Skeletal muscle tissue (tissue), 4 donors: Measurements from ENCODE around the gene CYP2R1. TPM values are rescaled to one million over a fixed set of nuclear protein-coding genes. Genes with fewer than 3 reads are reported as not detected.
"Not testable (repeated sequence)": the region's sequence is repeated elsewhere in the genome, so short reads cannot be mapped to it uniquely, and the experiment has no call there.

Experiments used
- H3K27ac ChIP-seq: one replicate; pipeline ENCODE4 v1.7.0; 2013; ENCODE audit warnings: mild to moderate bottlenecking, low read depth, low read length, inconsistent platforms
- H3K27me3 ChIP-seq, 3 donors: one replicate each; pipeline ENCODE4 v1.7.0; 2013; ENCODE audit warnings: low read length in 3 of 3; ENCODE audit not compliant: control insufficient read depth in 3 of 3, insufficient read depth in 3 of 3
- H3K36me3 ChIP-seq, 3 donors: one replicate each; pipeline ENCODE4 v1.7.0; 2013; ENCODE audit warnings: low read length in 3 of 3; ENCODE audit not compliant: control insufficient read depth in 3 of 3, insufficient read depth in 3 of 3
- H3K4me1 ChIP-seq, 3 donors: one replicate each; pipeline ENCODE4 v1.7.0; 2013; ENCODE audit warnings: low read length in 3 of 3, mild to moderate bottlenecking in 3 of 3; ENCODE audit not compliant: control insufficient read depth in 3 of 3, insufficient read depth in 3 of 3
- H3K4me3 ChIP-seq, 3 donors: one replicate each; pipeline ENCODE4 v1.7.0; 2013; ENCODE audit warnings: low read length in 3 of 3
- H3K9ac ChIP-seq, 3 donors: one replicate each; pipeline ENCODE4 v1.7.0; 2013; ENCODE audit warnings: low read length in 3 of 3, mild to moderate bottlenecking in 3 of 3, moderate library complexity in 2 of 3, low read depth in 1 of 3
- H3K9me3 ChIP-seq, 3 donors: one replicate each; pipeline ENCODE4 v1.7.0; 2013; ENCODE audit warnings: low read length in 3 of 3; ENCODE audit not compliant: control insufficient read depth in 3 of 3
- total RNA-seq: library from RNA; depleted of rRNA; stranded (reverse); fragments of >200 nt; gene quantifications from one replicate; pipeline ENCODE4 v1.2.3, GENCODE V29; 2014
- donor health status: Osteomylitis.

CYP2R1 gene
- total RNA-seq, 1 donor from 2014 or later = 9.9 TPM

DNA sequence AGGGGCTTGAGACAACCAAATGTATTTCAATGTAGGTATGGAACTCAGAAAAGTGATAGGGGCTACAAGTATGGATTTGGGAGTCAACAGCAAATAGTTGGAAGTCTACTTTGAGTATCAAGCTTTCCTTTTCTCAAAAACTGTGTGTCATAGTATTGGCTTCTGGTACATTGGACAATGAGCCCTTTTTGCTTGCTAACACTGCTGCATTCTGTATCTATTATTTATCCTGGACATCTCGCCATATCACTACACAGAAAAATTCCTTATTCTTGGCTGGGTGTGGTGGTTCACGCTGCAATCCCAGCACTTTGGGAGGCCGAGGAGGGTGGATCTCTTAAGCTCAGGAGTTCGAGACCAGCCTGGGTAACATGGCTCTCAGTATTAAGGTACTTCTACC is 18.4 kb downstream of the CYP2R1 start:
- no peak overlapping the region for H3K4me3 ChIP-seq
- no peak overlapping the region for H3K27ac ChIP-seq
- H3K9ac ChIP-seq = no peak overlapping the region
- no peaks in the 10 kb centered on the region for H3K27me3 ChIP-seq
- no peaks in the 10 kb centered on the region for H3K4me1 ChIP-seq
- H3K9me3 ChIP-seq = no peaks in the 10 kb centered on the region
- peaks cover 2 to 5% (median 4%) of the 10 kb centered on the region in 3 donors for H3K36me3 ChIP-seq

DNA sequence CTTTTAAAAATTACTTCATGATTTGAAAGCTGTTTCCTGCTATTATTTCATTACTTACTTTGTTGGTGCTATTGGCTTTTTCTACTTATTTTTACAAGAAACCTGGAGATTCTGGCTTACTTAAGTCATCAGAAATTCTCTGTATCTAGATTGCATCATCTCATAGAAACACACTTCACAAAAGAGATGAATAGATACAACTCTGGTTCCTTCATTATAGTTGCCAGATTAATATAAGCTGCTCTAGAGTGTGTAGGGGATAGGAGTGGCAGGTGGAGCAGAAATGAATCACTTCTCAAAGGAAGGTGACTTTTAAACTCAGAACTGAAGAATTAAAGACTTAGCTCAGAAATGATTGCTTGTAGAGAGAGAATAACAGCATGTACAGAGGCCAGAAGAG is 20.0 kb downstream of the CYP2R1 start:
- no peak overlapping the region for H3K4me3 ChIP-seq
- no peaks in the 10 kb centered on the region for H3K4me1 ChIP-seq
- no peaks in the 10 kb centered on the region for H3K36me3 ChIP-seq
- H3K27ac ChIP-seq = no peak overlapping the region
- no peaks in the 10 kb centered on the region for H3K27me3 ChIP-seq
- no peaks in the 10 kb centered on the region for H3K9me3 ChIP-seq
- no peak overlapping the region for H3K9ac ChIP-seq

DNA sequence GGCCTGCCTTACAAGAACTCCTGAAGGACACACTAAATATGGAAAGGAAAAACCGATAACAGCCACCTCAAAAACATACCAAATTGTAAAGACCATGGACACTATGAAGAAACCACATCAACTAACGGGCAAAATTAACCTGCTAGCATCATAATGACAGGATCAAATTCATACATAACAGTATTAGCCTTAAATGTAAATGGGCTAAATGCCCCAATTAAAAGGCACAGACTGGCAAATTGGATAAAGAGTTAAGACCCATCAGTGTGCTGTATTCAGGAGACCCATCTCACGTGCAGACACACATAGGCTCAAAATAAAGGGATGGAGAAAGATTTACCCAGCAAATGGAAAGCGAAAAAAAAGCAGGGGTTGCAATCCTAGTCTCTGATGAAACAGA is 28.3 kb downstream of the CYP2R1 start:
- H3K36me3 ChIP-seq, H3K27me3 ChIP-seq, H3K9me3 ChIP-seq, H3K4me1 ChIP-seq, H3K9ac ChIP-seq, H3K4me3 ChIP-seq, H3K27ac ChIP-seq: not testable (repeated sequence)

DNA sequence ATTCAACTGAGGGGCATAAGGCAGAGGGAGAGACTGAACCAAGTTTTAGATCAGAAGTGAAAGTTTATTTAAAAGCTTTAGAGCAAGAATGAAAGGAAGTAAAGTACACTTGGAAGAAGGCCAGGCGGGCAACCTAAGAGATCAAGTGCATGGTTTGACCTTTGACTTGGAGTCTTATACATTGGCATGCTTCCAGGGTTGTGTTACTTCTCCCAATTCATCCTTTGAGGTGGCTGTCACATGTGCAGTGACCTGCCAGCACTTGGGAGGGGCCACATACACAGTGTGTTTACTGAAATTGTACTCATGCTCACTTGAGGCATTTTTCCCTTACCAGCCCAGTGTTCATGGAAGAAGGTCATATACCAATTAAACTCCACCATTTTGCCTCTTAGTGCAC is 30.4 kb downstream of the CYP2R1 start:
- Histone ChIP-seq H3K27me3 (no peaks in the 10 kb centered on the region), H3K4me3 (no peak overlapping the region)

GRCh38 chr11:14860511-14860910 is 31.5 kb downstream of the CYP2R1 start:
- H3K27ac ChIP-seq = no peak overlapping the region
- no peak overlapping the region for H3K4me3 ChIP-seq
- H3K4me1 ChIP-seq = no peaks in the 10 kb centered on the region
- H3K9ac ChIP-seq = no peak overlapping the region
- H3K9me3 ChIP-seq = no peaks in the 10 kb centered on the region
- H3K27me3 ChIP-seq = no peaks in the 10 kb centered on the region
- H3K36me3 ChIP-seq = no peaks in the 10 kb centered on the region

More for the DNA sequence above, 30.4 kb downstream of the CYP2R1 start:
- Histone ChIP-seq H3K4me1 (no peaks in the 10 kb centered on the region), H3K9ac (no peak overlapping the region), H3K9me3 (no peaks in the 10 kb centered on the region), H3K27ac (no peak overlapping the region), H3K36me3 (no peaks in the 10 kb centered on the region)

- Histone ChIP-seq H3K27ac (no peak overlapping the region), H3K9me3 (no peaks in the 10 kb centered on the region), H3K36me3 (no peaks in the 10 kb centered on the region), H3K9ac (no peak overlapping the region), H3K4me1 (no peaks in the 10 kb centered on the region), H3K27me3 (no peaks in the 10 kb centered on the region), H3K4me3 (no peak overlapping the region)
Measured at GRCh38 chr11:14858404-14858803, 33.6 kb downstream of the CYP2R1 start.

- Histone ChIP-seq H3K9ac (no peak overlapping the region), H3K4me1 (no peaks in the 10 kb centered on the region), H3K4me3 (no peak overlapping the region), H3K27ac (no peak overlapping the region), H3K36me3 (no peaks in the 10 kb centered on the region), H3K9me3 (no peaks in the 10 kb centered on the region), H3K27me3 (no peaks in the 10 kb centered on the region)
Measured at GRCh38 chr11:14857621-14858020, 34.4 kb downstream of the CYP2R1 start.

DNA sequence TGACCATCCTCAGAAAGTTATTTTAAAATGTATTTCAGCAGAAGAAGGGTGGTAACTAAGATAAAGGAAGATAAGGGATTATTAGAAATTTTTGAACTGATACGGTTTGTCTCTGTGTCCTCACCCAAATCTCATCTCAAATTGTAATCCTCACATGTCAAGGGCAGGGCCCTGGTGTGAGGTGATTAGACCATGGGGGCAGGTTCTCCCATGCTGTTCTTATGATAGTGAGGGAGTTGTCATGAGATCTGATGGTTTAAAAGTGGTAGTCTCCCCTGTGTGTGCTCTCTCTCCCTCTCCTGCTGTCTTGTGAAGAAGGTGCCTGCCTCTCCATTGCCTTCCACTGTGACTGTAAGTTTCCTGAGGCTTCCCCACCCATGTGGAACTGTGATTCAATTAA is 36.1 kb downstream of the CYP2R1 start:
- H3K36me3 ChIP-seq = no peaks in the 10 kb centered on the region
- no peaks in the 10 kb centered on the region for H3K27me3 ChIP-seq
- H3K9ac ChIP-seq = no peak overlapping the region
- no peak overlapping the region for H3K27ac ChIP-seq
- no peak overlapping the region for H3K4me3 ChIP-seq
- H3K9me3 ChIP-seq = no peaks in the 10 kb centered on the region
- no peaks in the 10 kb centered on the region for H3K4me1 ChIP-seq

DNA sequence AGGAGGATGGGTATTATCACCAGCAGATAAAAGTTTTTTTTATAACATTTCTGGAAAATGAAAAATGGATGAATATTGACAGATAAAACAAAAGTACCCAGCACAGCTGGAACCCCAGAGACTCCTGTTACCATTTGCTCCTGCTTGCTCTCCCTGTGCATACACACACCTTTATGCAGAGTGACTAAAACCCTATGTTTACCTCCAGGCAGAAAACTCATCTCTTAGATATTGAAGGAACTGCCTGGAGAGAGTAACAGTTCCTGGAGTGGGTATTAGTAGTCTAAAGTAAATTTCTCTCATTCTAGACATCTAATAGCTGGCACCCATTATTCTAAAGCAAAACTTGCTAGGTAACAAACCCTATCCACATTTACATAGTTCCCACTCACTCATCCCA is 38.0 kb downstream of the CYP2R1 start:
- no peak overlapping the region for H3K9ac ChIP-seq
- H3K4me1 ChIP-seq = no peaks in the 10 kb centered on the region
- no peaks in the 10 kb centered on the region for H3K36me3 ChIP-seq
- no peak overlapping the region for H3K27ac ChIP-seq
- H3K4me3 ChIP-seq = no peak overlapping the region
- H3K9me3 ChIP-seq = no peaks in the 10 kb centered on the region
- H3K27me3 ChIP-seq = no peaks in the 10 kb centered on the region

GRCh38 chr11:14852571-14853177 is 39.4 kb downstream of the CYP2R1 start:
- Histone ChIP-seq H3K9me3 (no peaks in the 10 kb centered on the region), H3K27me3 (no peaks in the 10 kb centered on the region), H3K4me1 (no peaks in the 10 kb centered on the region)

DNA sequence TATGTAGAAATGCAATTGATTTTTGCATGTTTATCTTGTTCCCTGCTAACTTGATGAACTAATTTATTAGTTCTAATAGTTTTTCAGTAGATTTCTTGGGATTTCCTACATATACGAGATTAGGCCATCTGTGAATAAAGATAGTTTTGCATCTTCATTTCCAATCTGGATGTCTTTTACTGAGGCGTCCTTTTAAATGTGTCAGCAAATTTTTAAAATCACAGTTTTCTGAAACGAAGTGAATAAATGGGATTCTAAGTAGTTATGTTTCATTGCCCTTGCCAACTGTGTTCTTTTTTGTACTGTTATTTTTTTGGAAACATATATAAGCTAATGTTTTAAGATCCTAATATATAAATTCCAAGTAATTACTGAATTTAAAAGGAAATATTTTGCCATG is 50.0 kb downstream of the CYP2R1 start:
- Histone ChIP-seq H3K27ac (no peak overlapping the region), H3K36me3 (no peaks in the 10 kb centered on the region), H3K9ac (no peak overlapping the region), H3K27me3 (no peaks in the 10 kb centered on the region), H3K9me3 (no peaks in the 10 kb centered on the region), H3K4me1 (no peaks in the 10 kb centered on the region), H3K4me3 (no peak overlapping the region)

More at GRCh38 chr11:14852571-14853177, 39.4 kb downstream of the CYP2R1 start:
- no peak overlapping the region for H3K9ac ChIP-seq
- no peak overlapping the region for H3K27ac ChIP-seq
- no peaks in the 10 kb centered on the region for H3K36me3 ChIP-seq
- no peak overlapping the region for H3K4me3 ChIP-seq
